HG02642 (cell line): ENCODE results near the gene LAMP5.

Experiments used
- ATAC-seq: cut with Tn5 transposase; IDR thresholded peaks from one replicate; pipeline ENCODE4 v1.9.1; 2021; ENCODE audit warnings: mild to moderate bottlenecking; ENCODE audit not compliant: unreplicated experiment, poor library complexity

The LAMP5 gene

GRCh38 chr20:9499126-9499899 lies 15.1 kb upstream of the LAMP5 start:
- no peak for ATAC-seq

- ATAC-seq, result peak; percentile 79
Measured at GRCh38 chr20:9500121-9500520, 14.3 kb upstream of the LAMP5 start.

DNA sequence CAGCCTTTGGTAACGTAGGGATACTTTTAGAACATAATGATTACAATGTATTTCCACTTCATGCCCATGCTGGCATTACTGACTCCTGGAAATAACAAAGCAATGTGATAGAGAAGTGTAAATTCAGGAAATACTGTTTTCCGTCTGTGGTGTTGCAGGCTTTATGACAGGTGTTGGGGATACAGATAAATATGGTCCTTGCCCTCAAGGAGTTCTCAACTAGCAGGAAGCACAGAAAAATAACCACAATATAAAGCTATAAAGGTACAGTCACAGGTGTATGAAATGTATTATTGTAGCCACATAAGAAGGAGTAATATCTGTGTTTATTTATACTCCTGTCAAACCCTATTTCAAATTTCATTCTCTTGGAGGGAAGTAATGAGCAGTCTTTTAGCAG lies 12.9 kb upstream of the LAMP5 start:
- no peak for ATAC-seq

GRCh38 chr20:9503526-9504245 lies 10.7 kb upstream of the LAMP5 start:
- no peak for ATAC-seq

DNA sequence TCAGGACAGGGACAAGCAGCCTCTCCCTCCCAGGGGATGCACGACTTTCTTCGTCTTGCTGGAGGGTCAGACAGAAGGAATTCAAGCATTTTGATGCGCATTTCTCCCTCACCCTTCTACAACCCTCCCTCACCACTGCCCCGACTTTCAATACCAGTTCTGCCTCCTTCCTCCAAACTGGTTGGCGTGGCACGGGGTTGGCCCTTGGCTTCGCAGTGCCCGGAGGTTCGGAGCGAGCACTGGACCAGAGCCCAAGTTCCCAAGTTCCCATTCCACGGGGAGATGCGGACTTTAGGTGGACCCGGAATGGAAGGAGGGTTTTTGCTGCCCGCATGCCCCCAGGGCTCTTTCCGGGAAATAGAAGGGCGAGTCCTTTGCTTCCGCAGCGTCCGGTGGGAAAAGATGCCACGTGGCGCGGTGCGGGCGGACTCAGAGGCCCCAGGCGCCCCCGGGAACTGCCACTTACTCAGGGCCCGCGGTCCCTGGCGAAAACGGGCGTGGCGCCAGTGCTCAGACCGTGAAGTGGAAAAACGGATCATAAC lies 8.0 kb upstream of the LAMP5 start:
- ATAC-seq, result no peak

DNA sequence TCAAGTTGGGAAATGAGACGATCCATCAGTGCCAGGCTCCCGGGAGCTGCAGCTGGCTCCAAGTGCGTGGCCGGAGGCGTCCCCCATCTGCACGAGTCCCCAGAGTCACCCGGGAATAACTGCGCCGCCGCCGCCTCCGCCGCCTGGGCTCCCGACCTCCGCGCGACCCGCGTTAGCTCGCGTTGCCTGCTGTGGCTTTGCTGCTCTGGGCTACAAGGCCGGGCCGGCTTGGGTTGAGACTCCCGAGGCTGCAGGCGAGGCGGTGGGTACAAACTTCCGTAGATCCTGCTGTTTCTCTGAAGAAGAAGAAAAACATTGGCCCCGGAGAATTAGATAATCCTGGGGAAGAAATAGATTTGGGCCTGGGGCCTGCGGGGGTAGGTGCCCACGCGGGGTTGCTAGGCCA lies 7.4 kb upstream of the LAMP5 start:
- ATAC-seq, result no peak

- ATAC-seq, result no peak
Measured at GRCh38 chr20:9507544-9508239, 6.7 kb upstream of the LAMP5 start.

DNA sequence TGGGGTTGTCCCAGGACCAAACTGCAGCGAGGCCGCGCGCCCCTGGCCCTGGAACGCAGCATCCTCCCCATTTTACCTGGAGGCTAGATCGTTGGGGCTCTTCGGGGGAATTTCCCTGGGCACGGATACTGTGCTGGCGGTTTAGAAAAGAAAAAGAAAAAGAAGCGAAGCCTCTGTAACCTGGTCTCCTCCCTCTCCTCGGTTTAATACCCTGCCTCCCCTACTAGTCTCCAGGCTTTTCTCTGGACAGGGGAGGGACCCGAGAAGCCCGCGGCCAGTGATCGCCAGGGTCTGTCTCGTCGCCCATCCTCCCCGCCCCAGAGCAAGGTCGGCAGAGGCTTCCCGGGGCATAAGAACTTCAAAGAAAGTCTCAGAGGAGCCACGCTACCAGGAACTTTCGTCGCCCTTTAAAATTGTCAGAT lies 6.1 kb upstream of the LAMP5 start:
- ATAC-seq, result no peak

DNA sequence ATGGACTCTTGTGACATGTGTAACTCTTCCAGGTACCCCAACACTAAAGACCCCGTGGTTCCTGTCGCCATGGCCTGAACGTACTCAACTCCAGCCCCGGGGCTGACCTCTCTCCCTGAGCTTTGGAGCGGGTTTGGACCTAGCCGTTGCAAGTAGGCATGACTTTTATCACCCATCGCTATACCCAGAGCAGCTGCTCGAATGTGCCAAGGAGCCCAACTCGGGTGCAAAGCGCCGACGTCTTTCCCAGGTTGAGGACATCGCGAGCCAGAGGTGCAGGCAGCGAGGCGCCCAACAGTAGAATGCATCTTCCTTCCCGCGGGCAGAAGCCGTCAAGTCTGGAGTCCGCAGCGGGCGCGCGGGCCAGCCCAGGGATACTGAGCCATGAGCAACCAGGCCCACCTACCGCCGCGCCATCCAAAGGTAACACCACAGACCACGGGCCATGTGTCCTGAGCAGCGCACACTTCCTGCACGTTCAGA lies 5.7 kb upstream of the LAMP5 start:
- no peak for ATAC-seq

- ATAC-seq, result no peak
Measured at GRCh38 chr20:9509246-9509645, 5.1 kb upstream of the LAMP5 start.

DNA sequence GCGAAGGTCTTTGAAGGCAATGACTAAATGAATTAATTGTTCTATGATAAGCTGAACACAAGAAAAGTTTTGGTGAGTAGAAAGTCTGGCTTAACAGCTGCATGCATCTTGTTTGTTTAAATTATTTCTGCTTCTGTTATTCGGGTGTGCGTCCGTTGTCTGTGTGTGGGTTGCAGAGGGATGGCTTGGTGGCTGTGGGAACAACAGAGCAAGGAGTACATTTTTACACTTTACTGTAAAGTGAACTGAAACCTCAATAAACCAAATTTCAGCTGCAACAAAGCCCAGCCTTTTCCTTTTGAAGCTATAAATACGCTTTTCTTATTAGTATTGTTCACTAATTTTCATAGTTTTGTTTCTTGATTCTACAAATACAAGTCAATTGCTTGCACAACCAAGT lies 3.5 kb upstream of the LAMP5 start:
- ATAC-seq, result peak; percentile 56

DNA sequence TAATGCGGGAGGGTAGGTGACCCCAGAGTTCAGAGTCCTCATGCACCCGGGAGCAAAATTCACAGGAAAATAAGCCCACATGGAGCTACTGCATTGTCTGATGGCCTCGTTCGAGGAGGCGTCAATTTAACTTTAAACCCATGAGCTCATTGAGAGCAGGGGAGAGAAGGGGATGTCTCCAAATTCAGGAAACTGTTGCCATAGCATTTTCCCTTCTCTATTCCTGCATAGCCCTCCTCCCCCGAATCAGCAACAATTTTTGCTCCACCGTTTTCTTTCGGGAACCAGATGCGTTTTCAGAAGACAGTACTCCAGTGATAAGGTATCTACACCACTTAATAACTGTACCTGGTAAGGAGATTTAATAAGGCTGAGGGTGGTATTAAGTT lies 324 bp upstream of the LAMP5 start:
- ATAC-seq, result no peak

- no peak for ATAC-seq
Measured at GRCh38 chr20:9515214-9515585, 810 bp downstream of the LAMP5 start.

DNA sequence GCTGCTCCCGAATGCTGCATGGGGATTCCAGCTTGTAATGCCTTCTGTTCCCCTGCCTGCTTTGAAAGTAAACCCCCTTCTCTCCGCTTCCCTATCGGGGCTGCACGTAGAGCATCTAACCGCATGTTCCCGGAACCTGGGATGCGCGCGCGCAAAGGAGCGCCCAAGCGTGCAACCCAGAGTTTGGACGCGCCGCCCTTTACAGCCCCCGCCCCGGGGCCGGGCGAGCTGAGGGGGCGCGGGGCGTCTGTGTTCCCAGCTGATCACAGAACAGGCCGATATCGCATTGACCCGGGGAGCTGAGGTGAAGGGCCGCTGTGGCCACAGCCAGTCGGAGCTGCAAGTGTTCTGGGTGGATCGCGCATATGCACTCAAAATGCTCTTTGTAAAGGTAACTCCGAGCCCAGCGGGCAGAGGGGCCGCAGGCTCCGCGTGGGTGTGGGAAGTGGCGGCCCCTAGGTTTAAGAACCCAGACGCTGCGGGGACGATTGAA lies 1.4 kb downstream of the LAMP5 start:
- peak; percentile 26 for ATAC-seq

DNA sequence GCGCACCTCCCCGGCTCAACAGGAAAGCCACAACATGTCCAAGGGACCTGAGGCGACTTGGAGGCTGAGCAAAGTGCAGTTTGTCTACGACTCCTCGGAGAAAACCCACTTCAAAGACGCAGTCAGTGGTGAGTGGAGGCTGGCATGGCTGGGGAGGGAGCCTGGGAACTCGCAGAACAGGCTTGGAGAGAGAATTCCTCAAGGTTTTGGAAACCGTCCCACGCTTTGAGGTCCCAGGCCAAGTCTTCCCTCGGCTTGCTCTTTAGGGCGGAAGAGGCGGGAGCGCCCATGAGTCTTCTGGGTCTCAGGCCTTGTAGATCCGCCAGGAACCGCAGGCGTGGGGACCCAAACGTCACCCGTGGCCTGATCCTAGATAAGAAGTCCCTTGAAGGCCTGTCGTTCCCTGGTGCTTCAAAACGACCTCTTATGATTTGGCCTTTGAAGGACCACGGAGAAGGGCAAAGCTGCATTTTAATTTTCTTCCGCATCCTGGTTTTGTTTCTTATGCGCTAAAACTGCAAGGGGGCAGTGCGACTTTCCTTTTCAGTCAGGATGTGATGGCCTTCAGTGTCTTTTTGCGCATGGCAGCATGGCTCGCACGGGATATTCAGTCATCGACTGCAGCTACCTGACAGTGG lies 2.0 kb downstream of the LAMP5 start:
- peak; percentile 46 for ATAC-seq

DNA sequence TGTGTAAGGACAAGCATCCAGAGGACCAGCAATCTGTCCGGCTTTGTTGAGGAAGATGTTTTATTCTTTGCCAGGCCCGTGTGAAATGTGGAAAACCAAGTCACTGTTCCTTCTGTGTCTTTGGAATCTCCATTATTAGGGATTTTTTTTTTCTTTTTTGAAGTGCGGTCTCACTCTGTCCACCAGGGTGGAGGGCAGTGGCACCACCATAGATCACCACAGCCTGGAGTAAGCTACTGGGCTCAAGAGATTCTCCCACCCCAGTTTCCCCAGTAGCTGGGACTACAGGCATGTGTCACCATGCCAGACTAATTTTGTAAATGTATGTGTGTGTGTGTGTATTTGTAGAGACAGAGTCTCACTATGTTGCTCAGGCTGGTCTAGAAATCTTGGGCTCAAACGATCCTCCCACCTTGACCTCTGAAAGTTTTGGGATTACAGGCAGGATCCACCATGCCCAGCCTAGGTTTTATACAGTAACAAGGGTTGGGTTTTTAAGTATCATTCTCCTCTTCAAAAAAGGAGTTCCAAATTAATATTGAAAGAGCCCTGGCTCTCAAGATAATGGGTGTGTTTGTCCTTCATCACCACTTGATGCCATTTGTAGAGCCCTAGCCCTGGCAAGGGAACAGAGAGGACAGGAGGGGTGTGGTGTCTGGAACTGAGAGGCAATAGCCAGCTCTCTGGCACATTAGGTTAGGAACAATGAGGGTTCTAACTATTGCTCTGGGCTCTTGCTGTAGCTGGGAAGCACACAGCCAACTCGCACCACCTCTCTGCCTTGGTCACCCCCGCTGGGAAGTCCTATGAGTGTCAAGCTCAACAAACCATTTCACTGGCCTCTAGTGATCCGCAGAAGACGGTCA lies 3.1 kb downstream of the LAMP5 start:
- ATAC-seq, result no peak

DNA sequence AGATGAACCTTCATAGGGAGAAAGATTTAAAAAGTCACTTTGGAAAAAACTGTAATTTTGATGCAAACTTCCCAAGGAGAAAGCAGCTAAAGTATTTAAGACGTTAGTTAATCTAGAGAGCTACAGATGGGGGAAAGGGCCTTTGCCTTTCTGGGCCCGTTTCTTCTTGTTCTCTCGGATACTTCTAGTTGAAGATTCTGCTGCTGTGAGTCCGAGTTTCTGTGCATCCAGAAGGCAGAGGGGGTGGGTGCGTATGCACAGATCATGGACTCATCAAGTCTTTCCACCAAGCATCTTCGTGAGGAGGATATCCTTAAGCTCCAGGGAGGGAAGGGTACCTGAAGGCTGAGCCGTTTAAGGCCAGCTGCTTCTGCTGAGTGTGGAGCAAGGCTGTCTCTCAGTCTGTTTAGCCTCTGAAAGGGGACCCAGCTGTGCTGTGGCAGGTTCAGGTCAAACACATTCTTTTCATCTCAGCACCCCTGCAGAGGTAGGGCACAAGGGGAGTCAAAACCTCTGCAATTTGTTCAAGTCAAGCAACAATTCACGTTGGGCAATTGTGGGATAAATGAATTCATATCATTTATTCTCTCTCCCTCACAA lies 4.3 kb downstream of the LAMP5 start:
- ATAC-seq, result no peak

DNA sequence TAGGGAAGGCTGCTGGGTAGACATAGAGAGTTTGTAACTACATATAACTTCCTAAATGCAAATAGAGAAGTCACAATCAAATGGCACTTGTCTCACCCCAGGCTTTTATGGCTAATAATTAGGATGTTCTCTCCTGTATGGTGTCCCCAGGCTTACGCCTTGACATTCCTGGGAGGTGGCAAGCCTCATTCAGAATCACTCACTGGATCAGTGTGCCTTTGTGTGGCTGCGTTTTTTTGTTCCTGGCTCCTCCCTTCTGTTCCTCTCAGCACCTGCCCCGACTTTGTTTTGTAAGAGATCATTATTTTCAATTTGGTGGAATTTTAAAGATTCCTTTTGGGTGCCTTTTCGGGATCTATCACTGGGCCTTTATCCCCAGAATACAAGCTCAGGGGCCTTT lies 5.7 kb downstream of the LAMP5 start:
- ATAC-seq, result no peak

DNA sequence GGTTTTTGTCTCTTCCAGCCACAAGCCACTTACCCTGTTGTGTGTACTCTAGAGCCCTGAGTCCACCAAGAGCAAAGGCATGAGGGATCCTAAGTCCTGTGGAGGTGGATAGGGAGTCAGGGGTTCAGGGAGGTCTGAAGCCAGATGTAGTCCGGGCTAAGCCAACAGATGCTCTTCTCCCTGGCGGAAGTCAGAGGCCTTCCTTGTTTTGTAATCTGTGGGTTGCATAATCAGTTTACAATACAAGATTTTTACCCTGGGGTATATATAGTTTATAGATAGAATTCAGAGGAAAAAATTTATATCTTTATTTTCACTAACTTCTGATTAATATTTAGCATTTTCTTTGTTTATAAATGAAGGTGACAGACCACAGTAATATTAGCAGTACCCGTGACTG lies 9.2 kb downstream of the LAMP5 start:
- no peak for ATAC-seq
